Prostate gland (tissue), 2 donors: ENCODE results near the gene HPS1.

Experiments
- POLR2A ChIP-seq: fragments of 450-650 bp; IDR thresholded peaks from one replicate; pipeline ENCODE4 v1.6.1; 2016; ENCODE audit warnings: antibody characterized with exemption, mild to moderate bottlenecking
- POLR2AphosphoS5 ChIP-seq: sonication (generic); formaldehyde crosslinking; IDR thresholded peaks from one replicate; pipeline ENCODE4 v1.6.1; 2017; ENCODE audit warnings: antibody characterized with exemption
- TF ChIP-seq, protein P1 (sequence below), 4 experiments: fragments of 200-600 bp in 2 of 4; fragments of 450-650 bp in 2 of 4; sonication (generic) in 2 of 4; IDR thresholded peaks; 1 replicate in 3 of 4; 2 replicates in 1 of 4; pipeline ENCODE4 v1.5.1; 2016 to 2019; ENCODE audit warnings: antibody characterized with exemption in 4 of 4, mild to moderate bottlenecking in 2 of 4, moderate library complexity in 2 of 4

DNA sequence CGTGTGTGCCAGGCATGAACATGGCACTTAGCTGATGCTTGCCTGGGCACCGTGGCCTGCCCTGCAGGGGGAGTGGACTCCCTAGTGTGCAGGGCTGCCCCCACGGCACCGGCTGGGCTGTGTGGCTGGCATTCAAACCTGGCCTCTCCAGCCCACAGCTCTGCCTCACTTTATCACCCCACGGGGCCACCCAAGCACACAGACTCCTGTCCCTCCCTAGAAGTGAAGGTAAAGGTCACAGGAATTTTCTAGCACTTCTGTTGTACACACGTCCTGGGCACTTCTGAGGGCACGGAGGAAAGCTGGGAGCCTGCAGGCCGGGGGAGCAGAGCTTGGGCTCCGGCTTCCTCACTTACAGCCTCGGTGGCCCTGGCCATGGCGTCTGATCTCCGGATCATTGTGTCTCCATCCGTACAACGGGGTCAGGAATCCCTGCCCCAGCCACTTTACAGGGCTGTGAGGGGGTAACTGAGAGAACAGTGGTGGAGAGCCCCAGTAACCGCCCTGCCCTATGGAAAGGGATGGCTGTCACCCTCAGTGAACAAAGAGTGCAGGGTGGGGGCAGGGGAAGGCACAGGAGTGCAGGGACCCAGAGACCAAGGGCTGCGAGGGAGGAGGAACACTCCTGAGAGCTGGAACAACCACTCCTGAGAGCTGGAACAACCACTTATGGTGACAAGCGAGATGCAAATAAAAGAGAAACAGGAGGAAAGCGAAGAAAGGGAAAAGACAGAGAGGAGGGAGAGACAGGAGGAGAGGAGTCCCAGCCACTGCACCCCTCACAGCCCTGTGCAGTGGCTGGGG is 27.9 kb downstream of the HPS1 start:
- TF ChIP-seq, protein P1, sequence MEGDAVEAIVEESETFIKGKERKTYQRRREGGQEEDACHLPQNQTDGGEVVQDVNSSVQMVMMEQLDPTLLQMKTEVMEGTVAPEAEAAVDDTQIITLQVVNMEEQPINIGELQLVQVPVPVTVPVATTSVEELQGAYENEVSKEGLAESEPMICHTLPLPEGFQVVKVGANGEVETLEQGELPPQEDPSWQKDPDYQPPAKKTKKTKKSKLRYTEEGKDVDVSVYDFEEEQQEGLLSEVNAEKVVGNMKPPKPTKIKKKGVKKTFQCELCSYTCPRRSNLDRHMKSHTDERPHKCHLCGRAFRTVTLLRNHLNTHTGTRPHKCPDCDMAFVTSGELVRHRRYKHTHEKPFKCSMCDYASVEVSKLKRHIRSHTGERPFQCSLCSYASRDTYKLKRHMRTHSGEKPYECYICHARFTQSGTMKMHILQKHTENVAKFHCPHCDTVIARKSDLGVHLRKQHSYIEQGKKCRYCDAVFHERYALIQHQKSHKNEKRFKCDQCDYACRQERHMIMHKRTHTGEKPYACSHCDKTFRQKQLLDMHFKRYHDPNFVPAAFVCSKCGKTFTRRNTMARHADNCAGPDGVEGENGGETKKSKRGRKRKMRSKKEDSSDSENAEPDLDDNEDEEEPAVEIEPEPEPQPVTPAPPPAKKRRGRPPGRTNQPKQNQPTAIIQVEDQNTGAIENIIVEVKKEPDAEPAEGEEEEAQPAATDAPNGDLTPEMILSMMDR (IDR thresholded peaks at IDR 0.05) = no peak
- TF ChIP-seq POLR2A = no peak
- TF ChIP-seq POLR2AphosphoS5 = no peak
